Liver (tissue), 9 donors: ENCODE results near the gene ANKRD2. TPM values are rescaled to one million over a fixed set of nuclear protein-coding genes. Genes with fewer than 3 reads are reported as not detected.

Experiments
- DNase-seq: peaks from one replicate; pipeline ENCODE4 v3.0.0-alpha.2; 2017; ENCODE audit warnings: low spot score
- H3K27ac ChIP-seq, 2 donors: one replicate each; pipeline ENCODE4 v1.7.0; 2013; ENCODE audit warnings: inconsistent platforms in 2 of 2, low read length in 2 of 2, control low read depth in 1 of 2, low read depth in 1 of 2, mild to moderate bottlenecking in 1 of 2
- H3K27me3 ChIP-seq, 4 donors: one replicate each; pipeline versions ENCODE4 v1.6.1 to v1.7.0; 2013; ENCODE audit warnings: low read length in 3 of 4, inconsistent platforms in 1 of 4, mild to moderate bottlenecking in 1 of 4, moderate library complexity in 1 of 4; ENCODE audit not compliant: control insufficient read depth in 4 of 4, insufficient read depth in 4 of 4
- H3K36me3 ChIP-seq, 4 donors: one replicate each; pipeline versions ENCODE4 v1.6.1 to v1.7.0; 2013; ENCODE audit warnings: low read length in 3 of 4, mild to moderate bottlenecking in 3 of 4, low read depth in 1 of 4, moderate library complexity in 1 of 4; ENCODE audit not compliant: control insufficient read depth in 4 of 4, insufficient read depth in 3 of 4
- H3K4me1 ChIP-seq, 4 donors: one replicate each; pipeline versions ENCODE4 v1.6.1 to v1.7.0; 2013; ENCODE audit warnings: low read length in 3 of 4, mild to moderate bottlenecking in 3 of 4, moderate library complexity in 1 of 4; ENCODE audit not compliant: control insufficient read depth in 4 of 4, insufficient read depth in 4 of 4
- H3K4me3 ChIP-seq, 3 donors: one replicate each; pipeline versions ENCODE4 v1.6.1 to v1.7.0; 2013; ENCODE audit warnings: low read length in 3 of 3, control low read depth in 1 of 3, low read depth in 1 of 3, mild to moderate bottlenecking in 1 of 3
- H3K9ac ChIP-seq, 2 donors: one replicate each; pipeline ENCODE4 v1.7.0; 2013; ENCODE audit warnings: low read length in 2 of 2, mild to moderate bottlenecking in 2 of 2, moderate library complexity in 2 of 2, control low read depth in 1 of 2, low read depth in 1 of 2
- H3K9me3 ChIP-seq, 4 donors: one replicate each; pipeline versions ENCODE4 v1.6.1 to v1.7.0; 2013; ENCODE audit warnings: low read length in 3 of 4; ENCODE audit not compliant: control insufficient read depth in 4 of 4
- ATF3 ChIP-seq: IDR thresholded peaks from 2 replicates; pipeline ENCODE4 v1.6.1; 2016; ENCODE audit warnings: antibody characterized with exemption
- CTCF ChIP-seq: fragments of 150-350 bp; IDR thresholded peaks from 2 replicates; pipeline ENCODE4 v1.5.1; 2017; ENCODE audit warnings: improper control_type of control experiment, low read depth, low read length; ENCODE audit not compliant: missing input control
- EGR1 ChIP-seq, 2 donors: IDR thresholded peaks; 2 replicates each; pipeline ENCODE4 v1.6.1; 2016 to 2018; ENCODE audit warnings: antibody characterized with exemption in 2 of 2, low read depth in 2 of 2
- FOXA1 ChIP-seq: IDR thresholded peaks from 2 replicates; pipeline ENCODE4 v1.6.1; 2016; ENCODE audit warnings: antibody characterized with exemption
- FOXA2 ChIP-seq: IDR thresholded peaks from 2 replicates; pipeline ENCODE4 v1.6.1; 2016; ENCODE audit warnings: antibody characterized with exemption
- GABPA ChIP-seq, 2 donors: IDR thresholded peaks in 1 of 2; conservative IDR thresholded peaks in 1 of 2; 2 replicates each; pipeline ENCODE4 v1.6.1; 2016; ENCODE audit warnings: antibody characterized with exemption in 2 of 2, mild to moderate bottlenecking in 1 of 2, moderate library complexity in 1 of 2
- HNF4A ChIP-seq, 2 donors: conservative IDR thresholded peaks; 2 replicates each; pipeline ENCODE4 v1.6.1; 2016; ENCODE audit warnings: antibody characterized with exemption in 2 of 2, mild to moderate bottlenecking in 2 of 2
- HNF4G ChIP-seq: IDR thresholded peaks from 2 replicates; pipeline ENCODE4 v1.6.1; 2016; ENCODE audit warnings: antibody characterized with exemption
- JUND ChIP-seq, 2 donors: IDR thresholded peaks; 2 replicates each; pipeline ENCODE4 v1.6.1; 2016; ENCODE audit warnings: antibody characterized with exemption in 2 of 2
- MAX ChIP-seq: IDR thresholded peaks from 2 replicates; pipeline ENCODE4 v1.6.1; 2016; ENCODE audit warnings: antibody characterized with exemption
- NR2F2 ChIP-seq: IDR thresholded peaks from 2 replicates; pipeline ENCODE4 v1.6.1; 2016; ENCODE audit warnings: antibody characterized with exemption
- RAD21 ChIP-seq, 2 donors: IDR thresholded peaks; 2 replicates each; pipeline ENCODE4 v1.6.1; 2016; ENCODE audit warnings: antibody characterized with exemption in 2 of 2, mild to moderate bottlenecking in 2 of 2
- RXRA ChIP-seq, 2 donors: IDR thresholded peaks; 2 replicates each; pipeline ENCODE4 v1.6.1; 2017 to 2018; ENCODE audit warnings: antibody characterized with exemption in 2 of 2, mild to moderate bottlenecking in 1 of 2
- SP1 ChIP-seq: IDR thresholded peaks from 2 replicates; pipeline ENCODE4 v1.6.1; 2018; ENCODE audit warnings: antibody characterized with exemption, mild to moderate bottlenecking
- TAF1 ChIP-seq: conservative IDR thresholded peaks from 2 replicates; pipeline ENCODE4 v1.6.1; 2016; ENCODE audit warnings: antibody characterized with exemption, mild to moderate bottlenecking
- YY1 ChIP-seq: IDR thresholded peaks from 2 replicates; pipeline ENCODE4 v1.6.1; 2016; ENCODE audit warnings: antibody characterized with exemption, mild to moderate bottlenecking
- WGBS: extraction: QIAGEN DNeasy Blood & Tissue Kit; methylation state at CpG from one replicate; pipeline ENCODE4 v1.1.7; 2013; 5-methylcytosine and 5-hydroxymethylcytosine counted together
- polyA plus RNA-seq, 2 donors: library from polyadenylated mRNA; stranded (reverse) in 1 of 2; unstranded in 1 of 2; fragments of 200-250 nt in 1 of 2; fragments of >200 nt in 1 of 2; fragmentation: Nextera tagmentation in 1 of 2; extraction: Ambion mirVana in 1 of 2; gene quantifications; one replicate each; pipeline versions ENCODE4 v1.2.1 to v1.2.3, GENCODE V29; 2013 to 2015
- total RNA-seq, 2 donors: library from RNA; depleted of rRNA; stranded (reverse); fragments of >200 nt; gene quantifications; one replicate each; pipeline ENCODE4 v1.2.3, GENCODE V29; 2014
- TF ChIP-seq, protein P1 (sequence below): IDR thresholded peaks from 2 replicates; pipeline ENCODE4 v1.6.1; 2016; ENCODE audit warnings: antibody characterized with exemption, mild to moderate bottlenecking
- TF ChIP-seq, protein P2 (sequence below): IDR thresholded peaks from 2 replicates; pipeline ENCODE4 v1.6.1; 2016; ENCODE audit warnings: antibody characterized with exemption
- donor health status: healthy.
- donor health status: healthy.
- donor health status: healthy.
- donor health status: healthy.
- donor health status: healthy.

Gene ANKRD2
- total and polyA plus RNA-seq, 4 donors = not detected

DNA sequence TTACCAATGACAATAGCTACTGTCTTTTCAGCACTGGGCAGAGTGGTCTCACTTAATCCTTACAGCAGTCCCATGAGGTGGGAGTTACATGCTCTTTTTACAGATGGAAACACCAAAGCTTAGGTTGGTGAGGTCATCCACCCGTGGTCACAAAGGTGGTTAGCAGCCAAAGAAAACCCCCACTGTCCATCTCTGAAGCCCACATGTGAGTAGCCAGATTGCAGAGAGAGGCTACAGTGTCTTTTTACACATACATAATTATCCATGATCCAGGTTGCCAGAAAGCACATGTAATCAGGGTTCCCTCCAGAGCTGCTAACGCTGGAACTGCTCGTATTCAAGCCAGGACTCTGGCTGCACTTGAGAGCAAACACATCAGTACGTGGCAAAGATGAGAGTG lies 24.6 kb upstream of the ANKRD2 start:
- H3K4me1 ChIP-seq = no peaks in the 10 kb centered on the region
- peaks cover 0 to 2% (median 0%) of the 10 kb centered on the region in 4 donors for H3K36me3 ChIP-seq
- H3K27me3 ChIP-seq = no peaks in the 10 kb centered on the region
- no peak overlapping the region for H3K9ac ChIP-seq
- no peak overlapping the region for H3K4me3 ChIP-seq
- no peak for TF ChIP-seq TAF1
- TF ChIP-seq SP1 = no peak
- no peak for TF ChIP-seq CTCF
- TF ChIP-seq HNF4A (conservative IDR thresholded peaks at IDR 0.05) = no peak
- no peak for TF ChIP-seq ATF3
- TF ChIP-seq RAD21 (IDR thresholded peaks at IDR 0.05) = no peak
- no peak for TF ChIP-seq RXRA (IDR thresholded peaks at IDR 0.05)
- no peak for TF ChIP-seq NR2F2
- no peak for TF ChIP-seq JUND (IDR thresholded peaks at IDR 0.05)
- TF ChIP-seq YY1 = no peak
- TF ChIP-seq HNF4G = no peak
- TF ChIP-seq MAX = no peak
- no peak for TF ChIP-seq FOXA1
- no peak for TF ChIP-seq EGR1 (IDR thresholded peaks at IDR 0.05; ENCODE audit: low read depth in 2 of 2)
- TF ChIP-seq, protein P1, sequence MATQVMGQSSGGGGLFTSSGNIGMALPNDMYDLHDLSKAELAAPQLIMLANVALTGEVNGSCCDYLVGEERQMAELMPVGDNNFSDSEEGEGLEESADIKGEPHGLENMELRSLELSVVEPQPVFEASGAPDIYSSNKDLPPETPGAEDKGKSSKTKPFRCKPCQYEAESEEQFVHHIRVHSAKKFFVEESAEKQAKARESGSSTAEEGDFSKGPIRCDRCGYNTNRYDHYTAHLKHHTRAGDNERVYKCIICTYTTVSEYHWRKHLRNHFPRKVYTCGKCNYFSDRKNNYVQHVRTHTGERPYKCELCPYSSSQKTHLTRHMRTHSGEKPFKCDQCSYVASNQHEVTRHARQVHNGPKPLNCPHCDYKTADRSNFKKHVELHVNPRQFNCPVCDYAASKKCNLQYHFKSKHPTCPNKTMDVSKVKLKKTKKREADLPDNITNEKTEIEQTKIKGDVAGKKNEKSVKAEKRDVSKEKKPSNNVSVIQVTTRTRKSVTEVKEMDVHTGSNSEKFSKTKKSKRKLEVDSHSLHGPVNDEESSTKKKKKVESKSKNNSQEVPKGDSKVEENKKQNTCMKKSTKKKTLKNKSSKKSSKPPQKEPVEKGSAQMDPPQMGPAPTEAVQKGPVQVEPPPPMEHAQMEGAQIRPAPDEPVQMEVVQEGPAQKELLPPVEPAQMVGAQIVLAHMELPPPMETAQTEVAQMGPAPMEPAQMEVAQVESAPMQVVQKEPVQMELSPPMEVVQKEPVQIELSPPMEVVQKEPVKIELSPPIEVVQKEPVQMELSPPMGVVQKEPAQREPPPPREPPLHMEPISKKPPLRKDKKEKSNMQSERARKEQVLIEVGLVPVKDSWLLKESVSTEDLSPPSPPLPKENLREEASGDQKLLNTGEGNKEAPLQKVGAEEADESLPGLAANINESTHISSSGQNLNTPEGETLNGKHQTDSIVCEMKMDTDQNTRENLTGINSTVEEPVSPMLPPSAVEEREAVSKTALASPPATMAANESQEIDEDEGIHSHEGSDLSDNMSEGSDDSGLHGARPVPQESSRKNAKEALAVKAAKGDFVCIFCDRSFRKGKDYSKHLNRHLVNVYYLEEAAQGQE = no peak
- TF ChIP-seq, protein P2, sequence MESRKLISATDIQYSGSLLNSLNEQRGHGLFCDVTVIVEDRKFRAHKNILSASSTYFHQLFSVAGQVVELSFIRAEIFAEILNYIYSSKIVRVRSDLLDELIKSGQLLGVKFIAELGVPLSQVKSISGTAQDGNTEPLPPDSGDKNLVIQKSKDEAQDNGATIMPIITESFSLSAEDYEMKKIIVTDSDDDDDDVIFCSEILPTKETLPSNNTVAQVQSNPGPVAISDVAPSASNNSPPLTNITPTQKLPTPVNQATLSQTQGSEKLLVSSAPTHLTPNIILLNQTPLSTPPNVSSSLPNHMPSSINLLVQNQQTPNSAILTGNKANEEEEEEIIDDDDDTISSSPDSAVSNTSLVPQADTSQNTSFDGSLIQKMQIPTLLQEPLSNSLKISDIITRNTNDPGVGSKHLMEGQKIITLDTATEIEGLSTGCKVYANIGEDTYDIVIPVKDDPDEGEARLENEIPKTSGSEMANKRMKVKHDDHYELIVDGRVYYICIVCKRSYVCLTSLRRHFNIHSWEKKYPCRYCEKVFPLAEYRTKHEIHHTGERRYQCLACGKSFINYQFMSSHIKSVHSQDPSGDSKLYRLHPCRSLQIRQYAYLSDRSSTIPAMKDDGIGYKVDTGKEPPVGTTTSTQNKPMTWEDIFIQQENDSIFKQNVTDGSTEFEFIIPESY = no peak
- no peak for TF ChIP-seq FOXA2
- TF ChIP-seq GABPA (IDR thresholded peaks at IDR 0.05 in 1 of 2, conservative IDR thresholded peaks at IDR 0.05 in 1 of 2) = no peak
- 82% methylated on average over 4 of the region's 4 CpGs for WGBS
- no peak overlapping the region for H3K27ac ChIP-seq
- H3K9me3 ChIP-seq = no peaks in the 10 kb centered on the region
- DNase-seq = no peak
